SJSA1 (cell line): ENCODE data around the gene PITX3. TPM values are rescaled to one million over a fixed set of nuclear protein-coding genes. Genes with fewer than 3 reads are reported as not detected.
"Not testable (repeated sequence)": the region's sequence is repeated elsewhere in the genome, so short reads cannot be mapped to it uniquely, and the experiment has no call there.

Experiments used
- DNase-seq, 2 experiments: peaks; one replicate each; pipeline ENCODE4 v3.0.0-alpha.2; 2015 to 2020; ENCODE audit warnings: low spot score in 2 of 2, low read depth in 1 of 2
- H3K27ac ChIP-seq: fragments of 250-450 bp; sonication (Bioruptor Pico); 2 replicates; pipeline ENCODE4 v1.5.1; 2020; ENCODE audit warnings: mild to moderate bottlenecking, moderate library complexity
- H3K27me3 ChIP-seq: fragments of 250-450 bp; sonication (Bioruptor Pico); replicated peaks from 2 replicates; pipeline ENCODE4 v1.5.1; 2020; ENCODE audit warnings: mild to moderate bottlenecking, moderate library complexity
- H3K36me3 ChIP-seq: fragments of 250-450 bp; sonication (Bioruptor Pico); 2 replicates; pipeline ENCODE4 v1.5.1; 2020; ENCODE audit warnings: mild to moderate bottlenecking
- H3K4me1 ChIP-seq: fragments of 250-450 bp; sonication (Bioruptor Pico); replicated peaks from 2 replicates; pipeline ENCODE4 v1.6.1; 2021; ENCODE audit warnings: mild to moderate bottlenecking
- H3K4me3 ChIP-seq: fragments of 250-450 bp; sonication (Bioruptor Pico); 2 replicates; pipeline ENCODE4 v1.5.1; 2020; ENCODE audit warnings: mild to moderate bottlenecking
- H3K9me3 ChIP-seq: fragments of 250-450 bp; sonication (Bioruptor Pico); replicated peaks from 2 replicates; pipeline ENCODE4 v1.5.1; 2020; ENCODE audit warnings: mild to moderate bottlenecking
- total RNA-seq: library from RNA; depleted of rRNA; stranded (reverse); fragments of >200 nt; shearing (Covaris generic); gene quantifications from 2 replicates; pipeline ENCODE4 v1.2.3, GENCODE V29; 2014

PITX3 gene
- total RNA-seq, 1 experiment from 2014 or later: not detected

DNA sequence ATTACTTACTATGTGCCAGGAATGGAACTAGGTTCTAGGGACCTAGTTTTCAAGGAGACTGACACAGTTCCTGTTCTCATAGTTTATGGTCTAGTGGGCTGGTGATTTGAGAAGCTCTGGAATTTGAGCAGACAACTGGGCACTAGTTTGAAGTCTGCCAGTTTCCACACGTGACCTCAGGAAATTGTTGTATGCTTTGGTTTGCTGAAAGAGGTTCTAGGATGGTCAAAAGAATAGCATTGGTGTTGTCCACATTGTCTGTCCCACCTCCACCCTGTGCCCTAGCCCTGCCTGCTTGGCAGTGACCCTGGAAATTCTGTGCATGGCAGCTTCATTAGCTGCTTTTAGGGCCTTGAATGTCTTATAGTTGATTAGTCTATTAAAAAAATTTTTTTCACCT, 32.8 kb upstream of the PITX3 start:
- H3K27me3 ChIP-seq: no peaks in the 10 kb centered on the region
- H3K36me3 ChIP-seq: peaks cover 19% of the 10 kb centered on the region
- H3K9me3 ChIP-seq: no peaks in the 10 kb centered on the region
- no peak overlapping the region for H3K27ac ChIP-seq
- H3K4me1 ChIP-seq: no peaks in the 10 kb centered on the region
- H3K4me3 ChIP-seq: no peak overlapping the region
- DNase-seq: no peak

DNA sequence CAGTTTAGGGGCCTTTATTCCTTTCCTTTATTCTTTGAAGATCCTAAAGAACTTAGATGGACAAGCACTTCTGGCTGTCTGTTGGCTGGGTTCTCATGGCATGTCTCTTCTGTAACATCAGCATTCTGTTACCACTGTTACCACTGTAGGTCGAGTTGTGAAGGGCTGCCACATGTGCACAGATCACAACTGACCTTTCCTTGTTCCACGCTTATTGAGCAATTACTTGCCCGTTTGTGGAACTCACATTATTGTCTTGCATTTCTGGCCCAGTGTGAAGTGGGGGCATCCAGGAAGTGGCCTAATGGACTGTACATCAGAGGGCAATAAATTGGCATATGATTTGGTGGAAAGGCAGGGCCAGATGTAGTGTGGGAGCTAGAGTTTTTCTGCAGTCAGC, 27.7 kb upstream of the PITX3 start:
- H3K36me3 ChIP-seq: peaks cover 21% of the 10 kb centered on the region
- no peak overlapping the region for H3K4me3 ChIP-seq
- H3K27ac ChIP-seq: no peak overlapping the region
- no peaks in the 10 kb centered on the region for H3K27me3 ChIP-seq
- DNase-seq: no peak
- no peaks in the 10 kb centered on the region for H3K4me1 ChIP-seq
- no peaks in the 10 kb centered on the region for H3K9me3 ChIP-seq

DNA sequence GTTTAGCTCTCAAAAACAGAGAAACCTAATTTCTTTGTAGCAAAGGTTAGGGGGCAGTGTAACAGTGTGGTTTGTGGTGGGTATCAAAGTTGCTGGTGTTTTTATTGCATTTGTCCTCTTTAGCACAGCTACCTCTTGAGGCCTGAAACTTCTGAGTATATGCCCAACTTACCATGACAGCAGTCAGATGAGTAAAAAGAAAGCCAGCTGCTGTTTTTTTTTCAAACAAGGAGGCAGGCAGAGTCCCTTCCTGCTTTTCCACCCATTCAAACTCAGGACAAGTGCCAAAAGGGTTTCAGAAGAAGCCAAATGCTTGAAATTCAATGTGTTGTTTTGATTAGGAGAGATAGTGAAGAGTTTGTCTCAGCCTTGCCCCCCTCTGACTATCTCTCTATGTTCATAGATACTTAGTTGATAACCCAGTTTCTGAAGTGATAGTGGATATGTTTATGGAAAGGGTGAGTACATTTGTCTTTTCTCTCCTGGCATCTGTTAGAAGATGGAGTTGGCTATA, 27.1 kb upstream of the PITX3 start:
- no peaks in the 10 kb centered on the region for H3K27me3 ChIP-seq
- H3K36me3 ChIP-seq: peaks cover 26% of the 10 kb centered on the region
- no peaks in the 10 kb centered on the region for H3K9me3 ChIP-seq
- no peak overlapping the region for H3K27ac ChIP-seq
- no peak for DNase-seq
- peaks cover 2% of the 10 kb centered on the region for H3K4me1 ChIP-seq
- no peak overlapping the region for H3K4me3 ChIP-seq

DNA sequence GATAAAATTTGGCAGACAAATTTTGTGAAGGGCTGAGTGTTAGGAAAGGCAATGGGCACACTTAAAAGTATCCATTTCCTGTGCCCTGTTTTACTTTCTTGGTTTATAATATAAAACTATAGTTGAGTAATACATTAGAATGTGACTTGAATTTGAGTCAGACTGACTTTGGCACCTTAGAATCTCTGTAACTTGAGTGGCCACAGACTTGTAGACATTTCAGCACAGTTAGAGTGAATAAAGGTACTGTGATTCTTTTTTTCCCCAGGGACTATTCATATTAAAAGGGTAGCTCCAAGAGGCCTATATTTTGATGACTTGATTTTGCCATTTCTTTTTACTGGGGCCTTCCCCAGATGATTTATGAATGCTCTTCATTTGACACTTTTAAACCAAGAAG, 26.4 kb upstream of the PITX3 start:
- H3K27ac ChIP-seq: no peak overlapping the region
- no peak for DNase-seq
- H3K9me3 ChIP-seq: no peaks in the 10 kb centered on the region
- H3K4me3 ChIP-seq: no peak overlapping the region
- no peaks in the 10 kb centered on the region for H3K27me3 ChIP-seq
- peaks cover 33% of the 10 kb centered on the region for H3K36me3 ChIP-seq
- H3K4me1 ChIP-seq: peaks cover 9% of the 10 kb centered on the region

DNA sequence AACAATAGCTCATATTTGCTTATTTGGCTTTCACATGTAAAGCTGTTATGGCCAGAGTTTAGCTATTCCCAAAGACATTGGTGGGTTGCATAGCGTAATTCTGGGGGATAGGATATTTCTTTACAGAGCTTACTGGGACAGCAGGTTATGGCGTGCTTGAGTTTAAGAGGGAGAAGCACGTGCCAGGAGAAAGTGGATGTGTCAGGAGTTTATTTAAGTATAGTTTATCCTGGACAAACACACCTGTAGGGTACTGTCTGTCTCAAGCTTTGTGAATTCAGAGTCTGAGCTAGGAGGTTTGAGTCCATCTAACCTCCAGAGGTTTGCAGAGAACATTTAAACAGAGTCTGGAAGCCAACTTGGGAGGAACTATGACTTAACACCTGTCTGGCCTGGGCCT, 25.4 kb upstream of the PITX3 start:
- H3K27me3 ChIP-seq: no peaks in the 10 kb centered on the region
- H3K27ac ChIP-seq: no peak overlapping the region
- no peak overlapping the region for H3K4me3 ChIP-seq
- peaks cover 38% of the 10 kb centered on the region for H3K36me3 ChIP-seq
- H3K9me3 ChIP-seq: no peaks in the 10 kb centered on the region
- H3K4me1 ChIP-seq: peaks cover 18% of the 10 kb centered on the region
- no peak for DNase-seq

DNA sequence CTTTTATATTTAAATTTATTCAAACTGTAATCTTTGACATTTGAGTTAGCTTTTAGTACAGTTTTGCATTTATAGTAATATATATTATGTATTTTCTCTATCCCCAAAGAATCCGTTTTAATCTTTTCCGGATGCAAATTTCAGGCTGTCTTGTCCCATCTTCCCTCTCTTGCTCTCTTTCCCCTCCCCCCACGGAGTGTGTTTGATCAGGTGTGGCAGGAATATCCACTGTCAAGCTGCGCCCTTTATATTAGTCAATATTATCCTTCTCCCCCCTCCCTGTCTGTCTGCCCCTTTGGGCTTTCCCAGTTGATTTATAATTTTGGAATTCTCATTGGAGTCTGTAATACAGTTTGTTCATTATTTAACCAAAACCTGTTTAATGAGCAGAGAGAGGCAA, 23.1 kb upstream of the PITX3 start:
- Histone ChIP-seq H3K4me1 (peaks cover 24% of the 10 kb centered on the region), H3K4me3 (no peak overlapping the region), H3K27ac (no peak overlapping the region), H3K36me3 (peaks cover 56% of the 10 kb centered on the region), H3K27me3 (no peaks in the 10 kb centered on the region), H3K9me3 (no peaks in the 10 kb centered on the region)
- no peak for DNase-seq

DNA sequence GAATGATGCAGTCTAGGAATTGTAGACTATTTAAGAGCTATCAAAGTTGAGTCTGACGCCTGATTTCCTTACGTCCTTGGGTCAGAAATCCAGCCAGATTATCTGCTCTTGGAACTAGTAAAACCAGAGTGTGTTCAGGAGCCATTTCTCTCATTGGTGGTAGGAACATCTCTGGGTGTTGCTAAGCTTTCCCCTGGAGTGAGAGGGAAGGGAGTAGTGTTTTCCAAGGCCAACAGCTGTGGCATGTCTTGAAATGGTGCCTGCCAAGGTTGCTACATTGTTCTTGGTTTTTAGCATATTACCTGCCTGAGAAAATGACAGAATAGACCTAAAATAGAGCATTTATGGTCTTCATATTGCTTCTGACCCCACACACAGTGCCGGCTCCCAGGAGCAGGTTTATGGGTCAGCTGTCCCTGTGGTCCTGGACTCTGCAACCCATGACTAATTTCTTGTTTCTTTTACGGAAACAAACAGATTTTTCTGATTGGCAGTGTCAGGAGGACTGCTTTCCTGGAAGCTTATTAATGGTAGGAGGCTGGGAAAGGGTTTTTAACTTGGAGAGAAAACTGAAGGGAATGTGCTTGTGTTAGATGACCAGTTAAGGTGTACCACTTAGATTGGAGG, 21.5 kb upstream of the PITX3 start:
- DNase-seq: no peak
- no peak overlapping the region for H3K27ac ChIP-seq
- no peaks in the 10 kb centered on the region for H3K27me3 ChIP-seq

DNA sequence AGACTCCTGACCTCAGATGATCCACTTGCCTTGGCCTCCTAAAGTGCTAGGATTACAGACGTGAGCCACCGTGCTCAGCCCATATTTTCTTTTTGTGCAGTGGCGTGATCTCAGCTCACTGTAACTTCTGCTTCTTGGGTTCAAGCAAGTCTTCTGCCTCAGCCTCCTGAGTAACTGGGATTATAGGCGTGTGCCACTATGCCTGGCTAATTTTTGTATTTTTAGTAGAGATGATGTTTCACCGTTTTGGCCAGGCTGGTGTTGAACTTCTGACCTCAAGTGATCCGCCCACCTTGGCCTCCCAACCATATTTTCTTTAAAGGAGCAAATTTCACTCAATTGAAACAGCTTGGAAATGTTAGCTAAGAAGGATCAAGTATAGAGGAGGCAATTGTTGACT, 20.5 kb upstream of the PITX3 start:
- no peaks in the 10 kb centered on the region for H3K9me3 ChIP-seq
- H3K27ac ChIP-seq: no peak overlapping the region

More for the DNA sequence above, 21.5 kb upstream of the PITX3 start:
- Histone ChIP-seq H3K4me1 (peaks cover 24% of the 10 kb centered on the region), H3K36me3 (peaks cover 55% of the 10 kb centered on the region), H3K9me3 (no peaks in the 10 kb centered on the region), H3K4me3 (no peak overlapping the region)

DNA sequence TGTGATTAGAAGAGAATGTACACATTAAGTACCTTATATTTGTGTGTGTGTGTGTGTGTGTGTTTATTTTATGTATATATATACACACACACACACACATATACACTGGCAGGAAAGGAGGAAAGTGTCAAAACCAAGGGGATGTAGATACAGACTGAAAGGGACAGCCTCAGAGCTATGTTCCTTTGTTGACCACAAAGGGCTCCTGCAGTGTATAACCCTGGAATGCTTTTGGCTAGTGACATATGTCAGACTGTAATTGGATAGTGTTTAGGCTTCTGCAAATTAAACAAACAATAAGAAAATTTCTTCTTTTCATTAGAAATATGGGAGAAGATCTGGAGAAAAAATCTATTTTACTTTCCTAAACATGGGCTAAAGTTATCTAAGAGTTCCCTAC, 19.9 kb upstream of the PITX3 start:
- peaks cover 60% of the 10 kb centered on the region for H3K36me3 ChIP-seq
- no peak overlapping the region for H3K4me3 ChIP-seq
- peaks cover 24% of the 10 kb centered on the region for H3K4me1 ChIP-seq
- no peaks in the 10 kb centered on the region for H3K27me3 ChIP-seq
- H3K9me3 ChIP-seq: no peaks in the 10 kb centered on the region
- no peak overlapping the region for H3K27ac ChIP-seq
- DNase-seq: no peak

More for the DNA sequence above, 20.5 kb upstream of the PITX3 start:
- H3K36me3 ChIP-seq: peaks cover 56% of the 10 kb centered on the region
- H3K4me3 ChIP-seq: no peak overlapping the region
- H3K27me3 ChIP-seq: no peaks in the 10 kb centered on the region
- no peak for DNase-seq
- peaks cover 24% of the 10 kb centered on the region for H3K4me1 ChIP-seq

DNA sequence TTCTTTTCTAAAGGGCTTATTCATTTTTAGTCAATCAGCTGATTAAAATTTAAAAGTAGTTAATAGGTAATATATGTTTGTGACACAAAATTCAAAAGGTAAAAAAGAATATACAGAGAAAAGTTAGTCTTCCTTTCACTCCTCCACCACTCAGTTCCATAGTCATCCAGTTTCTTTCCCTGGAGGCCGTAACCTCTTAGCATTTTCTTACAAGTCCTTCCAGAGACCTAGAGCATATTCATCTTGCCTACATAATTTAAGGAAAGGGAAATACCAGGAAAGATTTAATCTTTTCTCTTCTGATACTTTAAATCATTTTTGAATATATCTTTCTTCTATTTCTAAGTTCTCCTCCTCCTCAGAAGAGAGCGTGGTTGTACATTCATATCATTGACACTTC, 14.1 kb upstream of the PITX3 start:
- no peak overlapping the region for H3K27ac ChIP-seq
- H3K4me1 ChIP-seq: no peaks in the 10 kb centered on the region
- H3K27me3 ChIP-seq: no peaks in the 10 kb centered on the region
- no peaks in the 10 kb centered on the region for H3K9me3 ChIP-seq
- DNase-seq: no peak
- H3K4me3 ChIP-seq: no peak overlapping the region
- H3K36me3 ChIP-seq: peaks cover 19% of the 10 kb centered on the region

DNA sequence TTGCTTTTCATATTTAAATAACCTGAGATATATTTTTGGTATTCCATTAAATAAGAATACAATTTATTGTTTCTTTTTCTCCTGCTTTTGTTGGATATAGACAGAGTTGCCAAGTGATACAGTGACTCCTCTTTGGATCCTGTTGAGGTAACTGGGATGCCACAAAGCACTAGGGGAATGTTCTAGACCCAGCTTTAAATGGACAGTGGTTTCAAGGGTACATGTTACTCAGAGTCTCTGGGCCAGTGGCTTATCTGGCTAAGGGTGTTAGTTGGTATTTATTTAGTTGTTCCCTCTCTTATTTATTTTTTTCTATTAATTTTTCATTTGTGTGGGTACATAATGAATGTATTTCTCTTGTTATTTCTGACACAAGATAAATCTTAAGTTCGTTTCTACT, 13.1 kb upstream of the PITX3 start:
- no peak overlapping the region for H3K27ac ChIP-seq
- no peaks in the 10 kb centered on the region for H3K4me1 ChIP-seq
- H3K27me3 ChIP-seq: no peaks in the 10 kb centered on the region
- no peak for DNase-seq
- H3K36me3 ChIP-seq: peaks cover 12% of the 10 kb centered on the region
- no peaks in the 10 kb centered on the region for H3K9me3 ChIP-seq
- no peak overlapping the region for H3K4me3 ChIP-seq

DNA sequence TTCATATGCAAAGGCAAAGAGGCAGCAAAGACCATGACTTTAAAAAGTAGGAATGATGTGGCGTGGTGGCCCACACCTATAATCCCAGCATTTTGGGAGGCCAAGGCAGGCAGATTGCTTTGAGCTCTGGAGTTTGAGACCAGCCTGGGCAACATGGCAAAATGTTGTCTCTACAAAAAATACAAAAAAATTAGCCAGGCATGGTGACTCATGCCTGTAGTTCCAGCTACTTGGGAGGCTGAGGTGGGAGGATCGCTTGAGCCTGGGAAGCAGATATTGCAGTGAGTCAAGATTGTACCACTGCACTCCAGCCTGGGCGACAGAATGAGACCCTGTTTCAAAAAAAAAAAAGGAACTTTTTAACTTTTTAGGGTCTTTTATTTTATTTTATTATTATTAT, 11.2 kb upstream of the PITX3 start:
- H3K36me3 ChIP-seq: peaks cover 14% of the 10 kb centered on the region
- H3K27ac ChIP-seq, H3K27me3 ChIP-seq, H3K9me3 ChIP-seq, H3K4me3 ChIP-seq, H3K4me1 ChIP-seq, DNase-seq: not testable (repeated sequence)

DNA sequence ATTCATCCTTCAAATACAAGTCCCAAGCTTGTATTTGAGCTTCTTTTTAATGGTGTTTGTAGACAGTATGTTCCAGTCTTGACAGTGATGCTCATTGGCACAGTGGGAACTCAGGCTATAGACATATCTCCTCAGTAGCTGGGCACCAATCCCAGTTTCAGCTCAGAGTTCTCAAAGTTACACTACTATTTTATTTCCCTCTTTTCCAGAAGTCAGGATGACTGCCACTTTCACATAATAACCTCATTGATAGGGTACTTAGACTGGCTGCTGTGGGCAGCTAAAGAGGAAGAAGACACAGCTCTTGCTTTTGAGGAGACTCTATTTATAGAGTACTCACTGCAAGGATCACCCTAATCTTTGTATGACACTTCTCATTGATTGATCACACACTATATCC, 6.4 kb upstream of the PITX3 start:
- Histone ChIP-seq H3K4me1 (peaks cover 17% of the 10 kb centered on the region), H3K9me3 (no peaks in the 10 kb centered on the region), H3K27me3 (no peaks in the 10 kb centered on the region), H3K36me3 (peaks cover 19% of the 10 kb centered on the region), H3K4me3 (no peak overlapping the region), H3K27ac (no peak overlapping the region)
- DNase-seq: no peak

DNA sequence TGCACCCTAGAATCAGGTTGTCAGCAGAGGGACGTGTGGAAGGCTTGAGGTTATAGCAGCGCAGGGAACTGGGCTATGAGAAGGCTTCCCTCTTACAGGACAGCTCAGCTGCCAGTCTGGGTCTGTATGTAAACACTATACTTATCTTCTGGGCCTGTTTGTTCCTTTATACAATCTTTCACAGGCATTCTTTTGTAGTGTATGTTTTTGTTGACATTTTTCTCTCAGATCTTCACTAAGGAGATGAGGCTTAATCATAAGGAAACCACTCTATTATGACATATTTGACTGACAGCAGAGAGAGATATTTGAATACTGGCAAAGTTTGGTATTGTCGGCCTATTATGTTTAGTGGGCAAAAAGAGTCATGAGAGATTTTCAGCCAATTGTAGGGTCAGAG, 4.9 kb upstream of the PITX3 start:
- no peak overlapping the region; the same call in 1 of the 2 replicates for H3K27ac ChIP-seq

DNA sequence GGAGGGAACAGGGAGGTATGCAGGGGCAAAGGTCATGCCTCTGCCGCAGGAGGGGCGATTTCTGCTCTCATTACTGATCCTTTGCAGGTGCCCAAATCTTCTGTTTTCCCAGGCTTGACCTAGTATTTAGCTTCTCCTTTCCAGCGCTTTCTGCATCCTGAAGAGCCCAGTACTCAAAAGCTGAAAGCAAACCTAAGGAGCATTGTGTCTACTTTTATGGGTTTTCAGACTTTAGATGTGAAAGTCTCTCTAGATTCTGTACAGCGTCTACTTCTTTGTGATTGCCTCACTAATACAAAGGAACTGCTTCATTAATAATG, 4.6 kb upstream of the PITX3 start:
- Histone ChIP-seq H3K27me3 (no peaks in the 10 kb centered on the region), H3K36me3 (peaks cover 19% of the 10 kb centered on the region), H3K27ac (peak overlapping the region; percentile 42), H3K4me3 (peak overlapping the region; percentile 64), H3K4me1 (peaks cover 29% of the 10 kb centered on the region), H3K9me3 (no peaks in the 10 kb centered on the region)
- DNase-seq: no peak

More for the DNA sequence above, 4.9 kb upstream of the PITX3 start:
- Histone ChIP-seq H3K4me3 (peak overlapping the region; percentile 64), H3K27me3 (no peaks in the 10 kb centered on the region), H3K9me3 (no peaks in the 10 kb centered on the region), H3K4me1 (peaks cover 26% of the 10 kb centered on the region), H3K36me3 (peaks cover 19% of the 10 kb centered on the region)
- DNase-seq: peak in 1 of 2 experiments; percentile 44
